Measurements from ENCODE around the gene CHD9. TPM values are rescaled to one million over a fixed set of nuclear protein-coding genes. Genes with fewer than 3 reads are reported as not detected.

Gene CHD9
- polyA plus RNA-seq, 3 donors, result 15.8 to 26.1 (median 22.5) TPM

DNA sequence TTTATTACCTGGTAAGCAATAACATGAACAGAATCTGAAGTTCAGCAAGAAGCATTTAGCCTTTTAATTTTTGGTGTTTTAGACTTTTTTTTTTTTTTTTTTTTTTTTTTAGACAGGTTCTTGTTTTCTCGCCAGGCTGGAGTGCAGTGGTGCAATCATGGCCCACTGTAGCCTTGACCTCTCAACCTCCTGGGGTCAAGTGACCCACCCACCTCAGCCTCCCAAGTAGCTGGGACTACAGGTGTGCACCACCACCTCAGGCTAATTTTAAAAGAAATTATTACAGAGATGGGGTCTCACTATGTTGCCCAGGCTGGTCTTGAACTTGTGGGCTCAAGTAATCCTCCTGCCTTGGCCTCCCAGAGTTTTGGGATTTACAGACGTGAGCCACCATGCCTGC lies 206.5 kb downstream of the CHD9 start:
- H3K27ac ChIP-seq (ENCODE audit: low read depth in 1 of 2, low read length in 2 of 2), result no peak overlapping the region
- no peak overlapping the region for H3K4me3 ChIP-seq (replicated peaks in 1 of 3; ENCODE audit: low read depth in 2 of 3, low read length in 3 of 3)
- 83% methylated on average over 1 of the region's 2 CpGs for WGBS (ENCODE audit: insufficient coverage)
- H3K4me2 ChIP-seq (replicated peaks; ENCODE audit: extremely low read depth, low read length, poor library complexity, severe bottlenecking), result no peak overlapping the region
- no peaks in the 10 kb centered on the region for H3K79me2 ChIP-seq (ENCODE audit: insufficient read depth, low read length)
- H3K27me3 ChIP-seq (ENCODE audit: control insufficient read depth in 2 of 2, insufficient read depth in 2 of 2, low read length in 2 of 2), result no peaks in the 10 kb centered on the region
- H3K9me3 ChIP-seq (replicated peaks in 1 of 2; ENCODE audit: control insufficient read depth in 1 of 2, insufficient read depth in 1 of 2, low read length in 2 of 2), result peaks cover 0 to 4% of the 10 kb centered on the region in 2 donors
- H3K4me3 Mint-ChIP-seq, result no peak overlapping the region
- H3K36me3 ChIP-seq (replicated peaks in 1 of 2; ENCODE audit: control insufficient read depth in 1 of 2, insufficient read depth in 2 of 2, low read length in 2 of 2), result peaks cover 79 to 97% of the 10 kb centered on the region in 2 donors
- H3K4me1 ChIP-seq (ENCODE audit: control insufficient read depth in 1 of 2, insufficient read depth in 2 of 2, low read length in 2 of 2), result no peaks in the 10 kb centered on the region
- no peak for DNase-seq
- peaks cover 0 to 5% (median 2%) of the 10 kb centered on the region in 7 donors for H3K9me3 Mint-ChIP-seq
- H4K20me1 ChIP-seq (ENCODE audit: insufficient read depth, low read length), result no peaks in the 10 kb centered on the region
- intact Hi-C loops (cut with micrococcal nuclease), result no loop called here
- H3K27ac Mint-ChIP-seq, result no peak overlapping the region
- no peak overlapping the region for H2AFZ ChIP-seq (ENCODE audit: insufficient read depth, low read depth, low read length, poor library complexity, severe bottlenecking)
- TF ChIP-seq, protein P1, sequence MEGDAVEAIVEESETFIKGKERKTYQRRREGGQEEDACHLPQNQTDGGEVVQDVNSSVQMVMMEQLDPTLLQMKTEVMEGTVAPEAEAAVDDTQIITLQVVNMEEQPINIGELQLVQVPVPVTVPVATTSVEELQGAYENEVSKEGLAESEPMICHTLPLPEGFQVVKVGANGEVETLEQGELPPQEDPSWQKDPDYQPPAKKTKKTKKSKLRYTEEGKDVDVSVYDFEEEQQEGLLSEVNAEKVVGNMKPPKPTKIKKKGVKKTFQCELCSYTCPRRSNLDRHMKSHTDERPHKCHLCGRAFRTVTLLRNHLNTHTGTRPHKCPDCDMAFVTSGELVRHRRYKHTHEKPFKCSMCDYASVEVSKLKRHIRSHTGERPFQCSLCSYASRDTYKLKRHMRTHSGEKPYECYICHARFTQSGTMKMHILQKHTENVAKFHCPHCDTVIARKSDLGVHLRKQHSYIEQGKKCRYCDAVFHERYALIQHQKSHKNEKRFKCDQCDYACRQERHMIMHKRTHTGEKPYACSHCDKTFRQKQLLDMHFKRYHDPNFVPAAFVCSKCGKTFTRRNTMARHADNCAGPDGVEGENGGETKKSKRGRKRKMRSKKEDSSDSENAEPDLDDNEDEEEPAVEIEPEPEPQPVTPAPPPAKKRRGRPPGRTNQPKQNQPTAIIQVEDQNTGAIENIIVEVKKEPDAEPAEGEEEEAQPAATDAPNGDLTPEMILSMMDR (IDR thresholded peaks at IDR 0.05), result no peak
- no peaks in the 10 kb centered on the region for H3K4me1 Mint-ChIP-seq
- H3K36me3 Mint-ChIP-seq, result peaks cover 73 to 74% of the 10 kb centered on the region in 2 donors
- H3K9ac ChIP-seq (ENCODE audit: insufficient read depth, low read length, poor library complexity, severe bottlenecking), result no peak overlapping the region
- no peaks in the 10 kb centered on the region for H3K27me3 Mint-ChIP-seq (ENCODE audit: low read depth in 3 of 3)

GRCh38 chr16:53262645-53263044 lies 207.9 kb downstream of the CHD9 start:
- intact Hi-C loops (cut with micrococcal nuclease), result no loop called here
- no peak overlapping the region for H3K27ac ChIP-seq (ENCODE audit: low read depth in 1 of 2, low read length in 2 of 2)
- H3K4me2 ChIP-seq (replicated peaks; ENCODE audit: extremely low read depth, low read length, poor library complexity, severe bottlenecking), result no peak overlapping the region
- H3K27me3 ChIP-seq (ENCODE audit: control insufficient read depth in 2 of 2, insufficient read depth in 2 of 2, low read length in 2 of 2), result no peaks in the 10 kb centered on the region
- no peak for DNase-seq
- no peak overlapping the region for H2AFZ ChIP-seq (ENCODE audit: insufficient read depth, low read depth, low read length, poor library complexity, severe bottlenecking)
- H3K4me1 ChIP-seq (ENCODE audit: control insufficient read depth in 1 of 2, insufficient read depth in 2 of 2, low read length in 2 of 2), result no peaks in the 10 kb centered on the region
- H3K9me3 ChIP-seq (replicated peaks in 1 of 2; ENCODE audit: control insufficient read depth in 1 of 2, insufficient read depth in 1 of 2, low read length in 2 of 2), result peaks cover 0 to 4% of the 10 kb centered on the region in 2 donors
- no peaks in the 10 kb centered on the region for H4K20me1 ChIP-seq (ENCODE audit: insufficient read depth, low read length)
- Mint-ChIP-seq H3K4me3 (no peak overlapping the region), H3K4me1 (no peaks in the 10 kb centered on the region), H3K27ac (peak overlapping the region in 1 of 7 donors; percentile 25), H3K9me3 (peaks cover 0 to 5% (median 2%) of the 10 kb centered on the region in 7 donors), H3K27me3 (ENCODE audit: low read depth in 3 of 3) (no peaks in the 10 kb centered on the region), H3K36me3 (peaks cover 66% of the 10 kb centered on the region in 2 donors)
- H3K9ac ChIP-seq (ENCODE audit: insufficient read depth, low read length, poor library complexity, severe bottlenecking), result no peak overlapping the region
- peaks cover 71 to 95% of the 10 kb centered on the region in 2 donors for H3K36me3 ChIP-seq (replicated peaks in 1 of 2; ENCODE audit: control insufficient read depth in 1 of 2, insufficient read depth in 2 of 2, low read length in 2 of 2)
- WGBS (ENCODE audit: insufficient coverage), result no CpG with 5 or more reads among the region's 2 CpGs
- H3K4me3 ChIP-seq (replicated peaks in 1 of 3; ENCODE audit: low read depth in 2 of 3, low read length in 3 of 3), result no peak overlapping the region
- TF ChIP-seq, protein P1 (IDR thresholded peaks at IDR 0.05), result no peak
- no peaks in the 10 kb centered on the region for H3K79me2 ChIP-seq (ENCODE audit: insufficient read depth, low read length)
